Right lobe of liver (tissue), 6 donors: ENCODE results near the gene VAPB. TPM values are rescaled to one million over a fixed set of nuclear protein-coding genes. Genes with fewer than 3 reads are reported as not detected.

ENCODE experiments used
- ATAC-seq, 4 donors: fragments of 200-7000 bp; cut with Tn5 transposase; one replicate each; pipeline ENCODE4 v1.9.1; 2020; ENCODE audit warnings: mild to moderate bottlenecking in 4 of 4, moderate library complexity in 4 of 4
- DNase-seq, 3 donors: peaks; one replicate each; pipeline ENCODE4 v3.0.0-alpha.2; 2020
- H3K27ac ChIP-seq, 3 donors: fragments of 200-600 bp; one replicate each; pipeline ENCODE4 v1.8.0; 2022
- H3K27me3 ChIP-seq, 2 donors: fragments of 200-600 bp; one replicate each; pipeline ENCODE4 v1.8.0; 2022
- H3K36me3 ChIP-seq, 4 donors: fragments of 200-600 bp; sonication (generic) in 1 of 4; one replicate each; pipeline versions ENCODE4 v1.5.1 to v1.8.0; 2017 to 2022; ENCODE audit warnings: control low read depth in 1 of 4
- H3K4me1 ChIP-seq, 4 donors: fragments of 200-600 bp; sonication (generic) in 1 of 4; one replicate each; pipeline versions ENCODE4 v1.5.1 to v1.8.0; 2017 to 2022; ENCODE audit warnings: control low read depth in 1 of 4
- H3K4me3 ChIP-seq, 3 donors: fragments of 200-600 bp; one replicate each; pipeline ENCODE4 v1.8.0; 2022
- H3K9me3 ChIP-seq, 4 donors: fragments of 200-600 bp; sonication (generic) in 1 of 4; one replicate each; pipeline versions ENCODE4 v1.5.1 to v1.8.0; 2017 to 2022; ENCODE audit warnings: control low read depth in 1 of 4
- CTCF ChIP-seq, 4 donors: fragments of 200-600 bp in 3 of 4; fragments of 450-650 bp in 1 of 4; IDR thresholded peaks; one replicate each; pipeline versions ENCODE4 v1.5.1 to v1.8.0; 2016 to 2022; ENCODE audit warnings: antibody characterized with exemption in 4 of 4, mild to moderate bottlenecking in 2 of 4
- POLR2A ChIP-seq: fragments of 450-650 bp; IDR thresholded peaks from one replicate; pipeline ENCODE4 v1.6.1; 2017; ENCODE audit warnings: antibody characterized with exemption, mild to moderate bottlenecking
- WGBS: methylation state at CpG from one replicate; pipeline ENCODE4 v1.1.6; 2018; ENCODE audit warnings: low coverage, low lambda C conversion rate; ENCODE audit not compliant: insufficient coverage; ENCODE audit errors: missing lambda C conversion rate; 5-methylcytosine and 5-hydroxymethylcytosine counted together
- intact Hi-C, 2 donors: fragments of 100-400 bp; cut with DNase I; formaldehyde crosslinking; loops; one replicate each; pipeline versions ENCODE4 v1.11.2 to v1.14.1; 2022
- total RNA-seq, 6 experiments: library from RNA; depleted of rRNA in 2 of 6; stranded (reverse); fragments of >200 nt in 2 of 6; fragmentation: NEBNext Ultra II Directional in 3 of 6; extraction: Animal tissue kit (Norgen Biotek cat#: 25700) in 3 of 6; gene quantifications; one replicate each; pipeline versions ENCODE4 v1.1.0 to v1.2.4, GENCODE V29; 2016 to 2023
- donor health status: DM: no; HTN: yes; CAD: no.
- donor health status: DM: no; HTN: no; CAD: no.
- donor health status: DM: no; HTN: no; CAD: no.
- donor health status: DM: no; HTN: yes; CAD: no.
- donor health status: DM: no; HTN: yes; CAD: no.

The VAPB gene
- total RNA-seq, 6 experiments from 2014 or later: 17.5 to 42.9 (median 31.4) TPM

GRCh38 chr20:58359441-58359840, 29.6 kb upstream of the VAPB start:
- H3K9me3 ChIP-seq: no peaks in the 10 kb centered on the region
- intact Hi-C loops: no loop called here
- peaks cover 0 to 33% (median 9%) of the 10 kb centered on the region in 4 donors for H3K36me3 ChIP-seq
- no peaks in the 10 kb centered on the region for H3K4me1 ChIP-seq
- WGBS: 93% methylated on average over 7 of the region's 8 CpGs
- no peaks in the 10 kb centered on the region for H3K27me3 ChIP-seq
- TF ChIP-seq CTCF (IDR thresholded peaks at IDR 0.05): no peak
- no peak for TF ChIP-seq POLR2A
- H3K27ac ChIP-seq: no peak overlapping the region
- DNase-seq (no peak), ATAC-seq (no peak)
- H3K4me3 ChIP-seq: no peak overlapping the region

GRCh38 chr20:58360936-58361335, 28.1 kb upstream of the VAPB start:
- Histone ChIP-seq H3K27me3 (no peaks in the 10 kb centered on the region), H3K4me1 (no peaks in the 10 kb centered on the region), H3K27ac (no peak overlapping the region), H3K4me3 (no peak overlapping the region), H3K36me3 (peaks cover 0 to 27% (median 8%) of the 10 kb centered on the region in 4 donors), H3K9me3 (no peaks in the 10 kb centered on the region)
- TF ChIP-seq POLR2A: no peak
- no peak for TF ChIP-seq CTCF (IDR thresholded peaks at IDR 0.05)
- ATAC-seq (no peak), DNase-seq (no peak)
- intact Hi-C loops: no loop called here

- H3K36me3 ChIP-seq: peaks cover 0 to 27% (median 8%) of the 10 kb centered on the region in 4 donors
- H3K27ac ChIP-seq: no peak overlapping the region
- H3K4me3 ChIP-seq: no peak overlapping the region
- DNase-seq: no peak
- no peaks in the 10 kb centered on the region for H3K4me1 ChIP-seq
- intact Hi-C loops: no loop called here
- ATAC-seq: no peak
- WGBS: 90% methylated on average over 8 of the region's 9 CpGs
- TF ChIP-seq CTCF (IDR thresholded peaks at IDR 0.05) (no peak), POLR2A (no peak)
- H3K27me3 ChIP-seq: no peaks in the 10 kb centered on the region
- no peaks in the 10 kb centered on the region for H3K9me3 ChIP-seq
Measured at GRCh38 chr20:58361481-58362205, 27.4 kb upstream of the VAPB start.

GRCh38 chr20:58362206-58362516, 26.9 kb upstream of the VAPB start:
- H3K9me3 ChIP-seq: no peaks in the 10 kb centered on the region
- H3K27ac ChIP-seq: no peak overlapping the region
- no peak for TF ChIP-seq CTCF (IDR thresholded peaks at IDR 0.05)
- no peak for TF ChIP-seq POLR2A
- WGBS: 95% methylated on average over 1 of the region's 1 CpG
- peaks cover 0 to 27% (median 7%) of the 10 kb centered on the region in 4 donors for H3K36me3 ChIP-seq
- intact Hi-C loops: no loop called here
- ATAC-seq (no peak), DNase-seq (no peak)
- H3K27me3 ChIP-seq: no peaks in the 10 kb centered on the region
- no peak overlapping the region for H3K4me3 ChIP-seq
- no peaks in the 10 kb centered on the region for H3K4me1 ChIP-seq

- no peak for ATAC-seq
- no peaks in the 10 kb centered on the region for H3K4me1 ChIP-seq
- intact Hi-C loops: no loop called here
- TF ChIP-seq CTCF (IDR thresholded peaks at IDR 0.05) (no peak), POLR2A (no peak)
- no peak for DNase-seq
- no peaks in the 10 kb centered on the region for H3K9me3 ChIP-seq
- 100% methylated on average over 3 of the region's 4 CpGs for WGBS
- no peak overlapping the region for H3K27ac ChIP-seq
- H3K27me3 ChIP-seq: no peaks in the 10 kb centered on the region
- H3K4me3 ChIP-seq: no peak overlapping the region
- peaks cover 0 to 27% (median 6%) of the 10 kb centered on the region in 4 donors for H3K36me3 ChIP-seq
Measured at GRCh38 chr20:58362970-58363369, 26.1 kb upstream of the VAPB start.
